DMS79 (cell line): ENCODE results near the gene CNTF.
A peak's percentile ranks its signal among the peaks of the same experiment; 100 is the strongest.
"Not testable (repeated sequence)": the region's sequence is repeated elsewhere in the genome, so short reads cannot be mapped to it uniquely, and the experiment has no call there.

Source experiments
- DNase-seq: peaks from one replicate; lab custom pipeline; 2025; lab: John Stamatoyannopoulos, UW

The CNTF gene

GRCh38 chr11:58622344-58622743 lies at the start of gene CNTF:
TSS of gene CNTF (plus strand) at chr11:58622665. CDS start at chr11:58622753, 88 bp downstream.
- DNase-seq = no peak

- DNase-seq = not testable (repeated sequence)
Measured at GRCh38 chr11:58572906-58573305, 49.6 kb upstream of the CNTF start.

- DNase-seq = no peak
Measured at GRCh38 chr11:58573451-58574104, 48.9 kb upstream of the CNTF start.

- DNase-seq = no peak
Measured at GRCh38 chr11:58574881-58575280, 47.6 kb upstream of the CNTF start.

- DNase-seq = no peak
Measured at GRCh38 chr11:58575377-58576020, 47.0 kb upstream of the CNTF start, which contains the start of gene LPXN. TSS of gene LPXN (minus strand) at chr11:58575856. CDS start at chr11:58575772, 84 bp downstream.

- no peak for DNase-seq
Measured at GRCh38 chr11:58576887-58577471, 45.5 kb upstream of the CNTF start.

GRCh38 chr11:58577555-58578135 lies 44.8 kb upstream of the CNTF start:
- DNase-seq = peak; percentile 59

GRCh38 chr11:58578136-58578634 lies 44.3 kb upstream of the CNTF start:
- peak; percentile 97 for DNase-seq

GRCh38 chr11:58578635-58579191 lies 43.8 kb upstream of the CNTF start, which contains the start of gene ZFP91:
TSS of gene ZFP91 (plus strand) at chr11:58579063. CDS start at chr11:58579282, 219 bp downstream.
- peak; percentile 96 for DNase-seq

GRCh38 chr11:58579192-58580129 lies 43.0 kb upstream of the CNTF start:
- peak; percentile 47 for DNase-seq

- DNase-seq = no peak
Measured at GRCh38 chr11:58580311-58580710, 42.2 kb upstream of the CNTF start.

- no peak for DNase-seq
Measured at GRCh38 chr11:58582437-58582836, 40.0 kb upstream of the CNTF start.

- no peak for DNase-seq
Measured at GRCh38 chr11:58586998-58587397, 35.5 kb upstream of the CNTF start.

- DNase-seq = no peak
Measured at GRCh38 chr11:58591659-58592058, 30.8 kb upstream of the CNTF start.

GRCh38 chr11:58592760-58593472 lies 29.5 kb upstream of the CNTF start:
- no peak for DNase-seq

GRCh38 chr11:58594826-58595225 lies 27.6 kb upstream of the CNTF start:
- DNase-seq = no peak

GRCh38 chr11:58596621-58597020 lies 25.8 kb upstream of the CNTF start:
- no peak for DNase-seq

- no peak for DNase-seq
Measured at GRCh38 chr11:58597486-58598144, 24.9 kb upstream of the CNTF start.

- no peak for DNase-seq
Measured at GRCh38 chr11:58600510-58600909, 22.0 kb upstream of the CNTF start.
